ENCODE data around the gene JAG2. TPM values are rescaled to one million over a fixed set of nuclear protein-coding genes. Genes with fewer than 3 reads are reported as not detected.
A peak's percentile ranks its signal among the peaks of the same experiment; 100 is the strongest.

The JAG2 gene
- total and polyA plus RNA-seq, 3 donors from 2014 or later, result 12.9 to 21.3 (median 20.4) TPM

GRCh38 chr14:105169776-105170655 is 1.4 kb upstream of the JAG2 start:
- Histone ChIP-seq H3K36me3 (ENCODE audit: low read depth, missing control alignments) (no peaks in the 10 kb centered on the region), H3K27me3 (no peaks in the 10 kb centered on the region), H3K4me1 (peaks cover 4% of the 10 kb centered on the region), H3K9me3 (no peaks in the 10 kb centered on the region), H3K27ac (no peak overlapping the region), H3K4me3 (no peak overlapping the region)
- DNase-seq, result no peak
- TF ChIP-seq CTCF (IDR thresholded peaks at IDR 0.05), result no peak
- 63 to 78% methylated on average over 14 to 18 of the region's 22 CpGs for WGBS, 2 donors
- intact Hi-C loops (cut with DNase I; ENCODE audit: low total_unique reads), result no loop called here

GRCh38 chr14:105168979-105169507 is 467 bp upstream of the JAG2 start:
- Histone ChIP-seq H3K9me3 (no peaks in the 10 kb centered on the region), H3K4me3 (peak overlapping the region; percentile 24 to 26), H3K27ac (no peak overlapping the region), H3K27me3 (no peaks in the 10 kb centered on the region), H3K4me1 (peaks cover 4% of the 10 kb centered on the region), H3K36me3 (ENCODE audit: low read depth, missing control alignments) (no peaks in the 10 kb centered on the region)
- no peak for TF ChIP-seq POLR2A (IDR thresholded peaks at IDR 0.05)
- peak in 1 of 3 experiments; percentile 15 for TF ChIP-seq CTCF (IDR thresholded peaks at IDR 0.05)
- WGBS, 2 donors, result 24 to 32% methylated on average over 3 to 27 of the region's 54 CpGs
- DNase-seq, result no peak
- intact Hi-C loops (cut with DNase I; ENCODE audit: low total_unique reads), result no loop called here

- Histone ChIP-seq H3K27me3 (no peaks in the 10 kb centered on the region), H3K4me3 (peak overlapping the region in 1 of 2 donors; percentile 32), H3K36me3 (ENCODE audit: low read depth, missing control alignments) (no peaks in the 10 kb centered on the region), H3K9me3 (no peaks in the 10 kb centered on the region), H3K27ac (no peak overlapping the region), H3K4me1 (peaks cover 4% of the 10 kb centered on the region)
- 0% methylated on average over 20 of the region's 46 CpGs; no CpG with 5 or more reads in 1 of the 2 donors for WGBS, 2 donors
- no peak for DNase-seq
- TF ChIP-seq CTCF (IDR thresholded peaks at IDR 0.05) (no peak), POLR2A (IDR thresholded peaks at IDR 0.05) (no peak)
- intact Hi-C loops (cut with DNase I; ENCODE audit: low total_unique reads), result no loop called here
Measured at GRCh38 chr14:105168093-105168420, 519 bp downstream of the JAG2 start.

- peaks cover 4% of the 10 kb centered on the region for H3K4me1 ChIP-seq
- H3K4me3 ChIP-seq, result peak overlapping the region in 1 of 2 donors; percentile 32
- no peak for TF ChIP-seq POLR2A (IDR thresholded peaks at IDR 0.05)
- no peak for TF ChIP-seq CTCF (IDR thresholded peaks at IDR 0.05)
- no peak overlapping the region for H3K27ac ChIP-seq
- H3K9me3 ChIP-seq, result no peaks in the 10 kb centered on the region
- WGBS, 2 donors, result 9 to 10% methylated on average over 6 to 7 of the region's 116 CpGs
- intact Hi-C loops (cut with DNase I; ENCODE audit: low total_unique reads), result no loop called here
- no peak for DNase-seq
- no peaks in the 10 kb centered on the region for H3K27me3 ChIP-seq
- no peaks in the 10 kb centered on the region for H3K36me3 ChIP-seq (ENCODE audit: low read depth, missing control alignments)
Measured at GRCh38 chr14:105167303-105168092, 1.1 kb downstream of the JAG2 start.

Data from testis (tissue), 3 donors.